GM10266 (cell line): ENCODE measurements around the gene ZNF174.

Experiments used
- DNase-seq: peaks from one replicate; pipeline ENCODE4 v3.0.0; 2012; ENCODE audit errors: extremely low spot score
- TF ChIP-seq, protein P1 (sequence below): IDR thresholded peaks from 2 replicates; pipeline ENCODE4 v1.5.1; 2012; ENCODE audit warnings: mild to moderate bottlenecking, low read depth; ENCODE audit not compliant: control insufficient read depth, insufficient read depth; ENCODE audit errors: missing control alignments

The ZNF174 gene

GRCh38 chr16:3443108-3444031, 42.4 kb downstream of the ZNF174 start, which contains the start of the genes NAA60 and ZNF597:
TSS of gene NAA60 (plus strand) at chr16:3443680. CDS start at chr16:3476228, 32,548 bp downstream.
TSS of gene ZNF597 (minus strand) at chr16:3443504. CDS start at chr16:3443153, 351 bp downstream.
- TF ChIP-seq, protein P1, sequence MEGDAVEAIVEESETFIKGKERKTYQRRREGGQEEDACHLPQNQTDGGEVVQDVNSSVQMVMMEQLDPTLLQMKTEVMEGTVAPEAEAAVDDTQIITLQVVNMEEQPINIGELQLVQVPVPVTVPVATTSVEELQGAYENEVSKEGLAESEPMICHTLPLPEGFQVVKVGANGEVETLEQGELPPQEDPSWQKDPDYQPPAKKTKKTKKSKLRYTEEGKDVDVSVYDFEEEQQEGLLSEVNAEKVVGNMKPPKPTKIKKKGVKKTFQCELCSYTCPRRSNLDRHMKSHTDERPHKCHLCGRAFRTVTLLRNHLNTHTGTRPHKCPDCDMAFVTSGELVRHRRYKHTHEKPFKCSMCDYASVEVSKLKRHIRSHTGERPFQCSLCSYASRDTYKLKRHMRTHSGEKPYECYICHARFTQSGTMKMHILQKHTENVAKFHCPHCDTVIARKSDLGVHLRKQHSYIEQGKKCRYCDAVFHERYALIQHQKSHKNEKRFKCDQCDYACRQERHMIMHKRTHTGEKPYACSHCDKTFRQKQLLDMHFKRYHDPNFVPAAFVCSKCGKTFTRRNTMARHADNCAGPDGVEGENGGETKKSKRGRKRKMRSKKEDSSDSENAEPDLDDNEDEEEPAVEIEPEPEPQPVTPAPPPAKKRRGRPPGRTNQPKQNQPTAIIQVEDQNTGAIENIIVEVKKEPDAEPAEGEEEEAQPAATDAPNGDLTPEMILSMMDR: no peak

DNA sequence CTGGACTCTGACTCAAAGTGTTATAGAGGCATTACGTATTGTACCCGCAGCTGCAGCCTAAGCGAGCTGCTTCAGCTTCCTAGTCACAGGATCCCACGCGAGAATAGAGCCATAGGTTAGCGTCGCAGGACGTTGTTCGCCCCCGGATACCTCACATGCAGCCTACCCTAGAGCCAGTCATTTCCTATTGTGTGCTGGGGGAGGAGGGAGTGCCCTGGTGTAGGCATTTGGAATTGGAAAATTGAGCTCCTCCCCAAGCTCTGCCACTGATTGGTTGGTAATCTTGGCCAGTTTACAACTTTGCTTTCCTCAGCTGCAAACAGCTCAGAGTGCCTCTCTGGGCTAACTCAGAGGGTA, 43.0 kb downstream of the ZNF174 start:
- no peak for DNase-seq
- TF ChIP-seq, protein P1: no peak

More at GRCh38 chr16:3443108-3444031, 42.4 kb downstream of the ZNF174 start, which contains the start of the genes NAA60 and ZNF597:
- peak; percentile 85 for DNase-seq

- DNase-seq: no peak
- TF ChIP-seq, protein P1: no peak
Observed at GRCh38 chr16:3454093-3454492, 53.1 kb downstream of the ZNF174 start.

GRCh38 chr16:3454631-3455147, 53.7 kb downstream of the ZNF174 start:
- DNase-seq: no peak
- TF ChIP-seq, protein P1: no peak

- peak; percentile 100 for DNase-seq
- TF ChIP-seq, protein P1: peak; percentile 59
Observed at GRCh38 chr16:3457434-3458252, 56.6 kb downstream of the ZNF174 start.

GRCh38 chr16:3458278-3458851, 57.4 kb downstream of the ZNF174 start:
- TF ChIP-seq, protein P1: no peak
- DNase-seq: no peak
